Keratinocyte (primary cell): ENCODE data around the gene C10orf90. TPM values are rescaled to one million over a fixed set of nuclear protein-coding genes. Genes with fewer than 3 reads are reported as not detected.

Experiments
- DNase-seq: peaks from one replicate; pipeline ENCODE4 v3.0.0-alpha.2; 2011; ENCODE audit warnings: low read depth, missing footprints, low spot score
- FAIRE-seq: peaks from 2 replicates; lab custom pipeline; 2011; peaks lifted over from hg19 to GRCh38; lab: Jason Lieb, UNC
- H2AFZ ChIP-seq: 2 replicates; pipeline ENCODE4 v1.6.0; 2012; ENCODE audit warnings: low read length, control low read depth, inconsistent platforms; ENCODE audit not compliant: control insufficient read depth
- H3K27ac ChIP-seq: 2 replicates; pipeline ENCODE4 v1.5.1; 2011; ENCODE audit warnings: low read length; ENCODE audit not compliant: control insufficient read depth, insufficient read depth
- H3K27me3 ChIP-seq: 3 replicates; pipeline ENCODE4 v1.6.0; 2011; ENCODE audit warnings: low read length; ENCODE audit not compliant: control insufficient read depth, insufficient read depth; ENCODE audit errors: extremely low read depth
- H3K36me3 ChIP-seq, 2 experiments: 2 replicates in 1 of 2; 3 replicates in 1 of 2; pipeline ENCODE4 v1.5.1; 2011; ENCODE audit warnings: low read length in 2 of 2, mild to moderate bottlenecking in 1 of 2; ENCODE audit not compliant: control insufficient read depth in 2 of 2, insufficient read depth in 2 of 2; ENCODE audit errors: extremely low read depth in 1 of 2
- H3K4me1 ChIP-seq: 3 replicates; pipeline ENCODE4 v1.5.1; 2011; ENCODE audit warnings: low read length; ENCODE audit not compliant: control insufficient read depth, insufficient read depth; ENCODE audit errors: extremely low read depth
- H3K4me2 ChIP-seq: 3 replicates; pipeline ENCODE4 v1.6.0; 2011; ENCODE audit warnings: low read depth, low read length; ENCODE audit not compliant: control insufficient read depth, insufficient read depth; ENCODE audit errors: extremely low read depth
- H3K4me3 ChIP-seq, 3 experiments: fragments of 200-600 bp in 1 of 3; sonication (generic) in 1 of 3; 2 replicates in 2 of 3; 3 replicates in 1 of 3; pipeline ENCODE4 v1.5.1; 2011 to 2016; ENCODE audit warnings: low read length in 3 of 3, mild to moderate bottlenecking in 3 of 3, control low read depth in 2 of 3, inconsistent platforms in 1 of 3, low read depth in 1 of 3, mixed read lengths in 1 of 3, mixed run types in 1 of 3, moderate library complexity in 1 of 3; ENCODE audit not compliant: control insufficient read depth in 2 of 3, insufficient read depth in 2 of 3; ENCODE audit errors: extremely low read depth in 1 of 3
- H3K79me2 ChIP-seq: 2 replicates; pipeline ENCODE4 v1.6.0; 2012; ENCODE audit warnings: low read length; ENCODE audit not compliant: control insufficient read depth, insufficient read depth
- H3K9ac ChIP-seq: 3 replicates; pipeline ENCODE4 v1.6.0; 2011; ENCODE audit warnings: low read length; ENCODE audit not compliant: control insufficient read depth, insufficient read depth; ENCODE audit errors: extremely low read depth
- H3K9me1 ChIP-seq: 3 replicates; pipeline ENCODE4 v1.6.0; 2011; ENCODE audit warnings: low read length; ENCODE audit not compliant: control insufficient read depth, insufficient read depth; ENCODE audit errors: extremely low read depth
- H3K9me3 ChIP-seq: 2 replicates; pipeline ENCODE4 v1.5.1; 2012; ENCODE audit warnings: low read depth, low read length; ENCODE audit not compliant: control insufficient read depth
- H4K20me1 ChIP-seq: 3 replicates; pipeline ENCODE4 v1.6.0; 2011; ENCODE audit warnings: low read length; ENCODE audit not compliant: control insufficient read depth, insufficient read depth; ENCODE audit errors: extremely low read depth
- EZH2 ChIP-seq: IDR thresholded peaks from one replicate; pipeline ENCODE4 v1.6.1; 2012; ENCODE audit warnings: inconsistent platforms, mild to moderate bottlenecking, low read length, moderate library complexity
- dilution Hi-C: fragments of 300-500 bp; cut with MboI; formaldehyde crosslinking; loops from one replicate; pipeline ENCODE4 v1.7.0; 2020; ENCODE audit warnings: low sequenced_read_pairs; ENCODE audit not compliant: extremely low pct_ligation_motif_present
- polyA plus RNA-seq, 5 experiments: library from polyadenylated mRNA; depleted of rRNA in 3 of 5; stranded (reverse) in 3 of 5; stranded (forward) in 1 of 5; unstranded in 1 of 5; fragments of >200 nt; gene quantifications; 1 replicate in 1 of 5; 2 replicates in 3 of 5; 3 replicates in 1 of 5; pipeline versions ENCODE4 v1.2.1 to v1.2.3, GENCODE V29; 2011 to 2012; ENCODE audit warnings: missing spikeins in 2 of 5, low read depth in 1 of 5, low replicate concordance in 1 of 5
- TF ChIP-seq, protein P1 (sequence below), 3 experiments: IDR thresholded peaks in 1 of 3; conservative IDR thresholded peaks in 1 of 3; optimal IDR thresholded peaks in 1 of 3; 2 replicates in 2 of 3; 3 replicates in 1 of 3; pipeline versions ENCODE3 to v1.5.1; 2011; ENCODE audit warnings: low read length in 3 of 3, mild to moderate bottlenecking in 3 of 3, moderate library complexity in 2 of 3, control low read depth in 1 of 3, inconsistent platforms in 1 of 3; ENCODE audit not compliant: insufficient read depth in 2 of 3; ENCODE audit errors: extremely low read depth in 1 of 3

The C10orf90 gene
- polyA plus RNA-seq, 1 donor (not counting 4 experiments of a cell fraction or from before 2014, with no cell fraction given): not detected

DNA sequence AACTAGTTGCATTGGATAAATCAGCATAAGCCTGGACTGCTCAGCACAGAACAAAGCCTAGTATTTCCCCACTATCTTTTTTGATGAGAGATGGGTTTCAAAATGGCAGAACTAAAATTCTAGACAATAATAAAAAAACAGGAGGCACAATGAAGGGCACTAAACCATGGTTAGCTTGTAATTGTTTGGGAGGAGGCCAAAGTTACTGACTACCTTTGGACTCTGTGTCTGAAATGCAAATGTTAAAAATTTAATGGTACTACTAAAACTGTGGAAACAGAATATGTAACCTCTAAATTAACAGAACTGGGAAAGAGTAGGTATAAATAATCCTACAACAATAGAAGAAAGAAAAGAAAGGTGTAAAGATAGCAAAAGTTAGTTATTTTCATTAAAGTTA, 295.2 kb downstream of the C10orf90 start:
- dilution Hi-C loops: no loop called here
- Histone ChIP-seq H3K4me1 (no peaks in the 10 kb centered on the region), H2AFZ (no peak overlapping the region), H4K20me1 (no peaks in the 10 kb centered on the region), H3K27ac (no peak overlapping the region), H3K36me3 (no peaks in the 10 kb centered on the region), H3K9me1 (no peaks in the 10 kb centered on the region), H3K4me3 (no peak overlapping the region), H3K27me3 (no peaks in the 10 kb centered on the region), H3K9me3 (no peaks in the 10 kb centered on the region), H3K79me2 (no peaks in the 10 kb centered on the region), H3K9ac (no peak overlapping the region), H3K4me2 (no peak overlapping the region)
- TF ChIP-seq EZH2: no peak
- TF ChIP-seq, protein P1, sequence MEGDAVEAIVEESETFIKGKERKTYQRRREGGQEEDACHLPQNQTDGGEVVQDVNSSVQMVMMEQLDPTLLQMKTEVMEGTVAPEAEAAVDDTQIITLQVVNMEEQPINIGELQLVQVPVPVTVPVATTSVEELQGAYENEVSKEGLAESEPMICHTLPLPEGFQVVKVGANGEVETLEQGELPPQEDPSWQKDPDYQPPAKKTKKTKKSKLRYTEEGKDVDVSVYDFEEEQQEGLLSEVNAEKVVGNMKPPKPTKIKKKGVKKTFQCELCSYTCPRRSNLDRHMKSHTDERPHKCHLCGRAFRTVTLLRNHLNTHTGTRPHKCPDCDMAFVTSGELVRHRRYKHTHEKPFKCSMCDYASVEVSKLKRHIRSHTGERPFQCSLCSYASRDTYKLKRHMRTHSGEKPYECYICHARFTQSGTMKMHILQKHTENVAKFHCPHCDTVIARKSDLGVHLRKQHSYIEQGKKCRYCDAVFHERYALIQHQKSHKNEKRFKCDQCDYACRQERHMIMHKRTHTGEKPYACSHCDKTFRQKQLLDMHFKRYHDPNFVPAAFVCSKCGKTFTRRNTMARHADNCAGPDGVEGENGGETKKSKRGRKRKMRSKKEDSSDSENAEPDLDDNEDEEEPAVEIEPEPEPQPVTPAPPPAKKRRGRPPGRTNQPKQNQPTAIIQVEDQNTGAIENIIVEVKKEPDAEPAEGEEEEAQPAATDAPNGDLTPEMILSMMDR (optimal IDR thresholded peaks at IDR 0.05 in 1 of 3, IDR thresholded peaks at IDR 0.05 in 1 of 3, conservative IDR thresholded peaks at IDR 0.05 in 1 of 3; ENCODE audit: extremely low read depth in 1 of 3, insufficient read depth in 2 of 3, low read length in 3 of 3): no peak
- DNase-seq: no peak
- FAIRE-seq: no peak

Other genes with a start within 250 kb of the C10orf90 start
- 10.1 to 15.7 TPM (median 15.2 TPM) in 3 replicates for gene DOCK1, start 234.7 kb upstream of the C10orf90 start, polyA plus RNA-seq